OCI-LY1 (cell line): ENCODE measurements around the gene RFC3.

Experiments used
- EZH2 ChIP-seq: fragments of 200-600 bp; sonication (generic), shearing (Covaris generic); IDR thresholded peaks from 2 replicates; pipeline ENCODE4 v1.8.0; 2017; ENCODE audit warnings: borderline replicate concordance, mixed run types, mild to moderate bottlenecking, antibody characterized with exemption, low read length, moderate library complexity, mixed read lengths
- TF ChIP-seq, protein P1 (sequence below): fragments of 200-600 bp; sonication (generic), shearing (Covaris generic); IDR thresholded peaks from 2 replicates; pipeline ENCODE4 v1.5.1; 2017; ENCODE audit warnings: mild to moderate bottlenecking, antibody characterized with exemption, low read length, moderate library complexity, mixed read lengths

GRCh38 chr13:33875618-33876401 lies 57.9 kb downstream of the RFC3 start:
- TF ChIP-seq, protein P1, sequence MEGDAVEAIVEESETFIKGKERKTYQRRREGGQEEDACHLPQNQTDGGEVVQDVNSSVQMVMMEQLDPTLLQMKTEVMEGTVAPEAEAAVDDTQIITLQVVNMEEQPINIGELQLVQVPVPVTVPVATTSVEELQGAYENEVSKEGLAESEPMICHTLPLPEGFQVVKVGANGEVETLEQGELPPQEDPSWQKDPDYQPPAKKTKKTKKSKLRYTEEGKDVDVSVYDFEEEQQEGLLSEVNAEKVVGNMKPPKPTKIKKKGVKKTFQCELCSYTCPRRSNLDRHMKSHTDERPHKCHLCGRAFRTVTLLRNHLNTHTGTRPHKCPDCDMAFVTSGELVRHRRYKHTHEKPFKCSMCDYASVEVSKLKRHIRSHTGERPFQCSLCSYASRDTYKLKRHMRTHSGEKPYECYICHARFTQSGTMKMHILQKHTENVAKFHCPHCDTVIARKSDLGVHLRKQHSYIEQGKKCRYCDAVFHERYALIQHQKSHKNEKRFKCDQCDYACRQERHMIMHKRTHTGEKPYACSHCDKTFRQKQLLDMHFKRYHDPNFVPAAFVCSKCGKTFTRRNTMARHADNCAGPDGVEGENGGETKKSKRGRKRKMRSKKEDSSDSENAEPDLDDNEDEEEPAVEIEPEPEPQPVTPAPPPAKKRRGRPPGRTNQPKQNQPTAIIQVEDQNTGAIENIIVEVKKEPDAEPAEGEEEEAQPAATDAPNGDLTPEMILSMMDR = no peak
- TF ChIP-seq EZH2 = no peak
